ENCODE measurements around the gene IL6. TPM values are rescaled to one million over a fixed set of nuclear protein-coding genes. Genes with fewer than 3 reads are reported as not detected.

Gene IL6
- total RNA-seq, 1 experiment from 2014 or later = not detected

DNA sequence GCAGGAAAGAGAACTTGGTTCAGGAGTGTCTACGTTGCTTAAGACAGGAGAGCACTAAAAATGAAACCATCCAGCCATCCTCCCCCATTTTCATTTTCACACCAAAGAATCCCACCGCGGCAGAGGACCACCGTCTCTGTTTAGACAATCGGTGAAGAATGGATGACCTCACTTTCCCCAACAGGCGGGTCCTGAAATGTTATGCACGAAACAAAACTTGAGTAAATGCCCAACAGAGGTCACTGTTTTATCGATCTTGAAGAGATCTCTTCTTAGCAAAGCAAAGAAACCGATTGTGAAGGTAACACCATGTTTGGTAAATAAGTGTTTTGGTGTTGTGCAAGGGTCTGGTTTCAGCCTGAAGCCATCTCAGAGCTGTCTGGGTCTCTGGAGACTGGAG is 1.4 kb upstream of the IL6 start:
- no peaks in the 10 kb centered on the region for H3K9me2 ChIP-seq (ENCODE audit: insufficient read depth)
- DNase-seq (ENCODE audit: low read depth, low spot score) = peak; percentile 27
- H3K4me1 ChIP-seq (ENCODE audit: control insufficient read depth in 1 of 2, insufficient read depth in 2 of 2, low read length in 2 of 2) = peaks cover 0 to 12% of the 10 kb centered on the region in 2 experiments; a peak in 1 of 4 replicates

More for the DNA sequence above, 1.4 kb upstream of the IL6 start:
- Histone ChIP-seq H2AFZ (ENCODE audit: low read depth, low read length, poor library complexity, severe bottlenecking) (peak overlapping the region; percentile 67), H3K9me3 (ENCODE audit: control insufficient read depth in 1 of 2, insufficient read depth in 1 of 2, low read depth in 1 of 2, low read length in 2 of 2) (no peaks in the 10 kb centered on the region), H3K9ac (ENCODE audit: low read length) (no peak overlapping the region), H3K4me3 (replicated peaks in 1 of 2; ENCODE audit: low read depth in 1 of 2, low read length in 2 of 2) (no peak overlapping the region), H3K4me2 (ENCODE audit: low read length) (peak overlapping the region; percentile 3; the same call in 1 of the 2 replicates), H3K27me3 (ENCODE audit: insufficient read depth, low read length) (no peaks in the 10 kb centered on the region), H3K36me3 (ENCODE audit: control insufficient read depth in 1 of 2, insufficient read depth in 2 of 2, low read length in 2 of 2) (no peaks in the 10 kb centered on the region), H4K20me1 (ENCODE audit: insufficient read depth) (no peaks in the 10 kb centered on the region), H3K79me2 (ENCODE audit: insufficient read depth, low read length) (no peaks in the 10 kb centered on the region), H3K27ac (ENCODE audit: low read depth, low read length) (no peak overlapping the region)
- CTCF ChIA-PET = interaction anchor here (1.1 to 7.4 kb wide), 3 partner anchors 57 to 330 kb away, joined by 3 to 195 read pairs (median 9); no protein-coding TSS in a partner anchor
- TF ChIP-seq EZH2phosphoT487 (IDR thresholded peaks at IDR 0.05; ENCODE audit: borderline replicate concordance) (no peak), TCF7L2 (IDR thresholded peaks at IDR 0.05; ENCODE audit: borderline replicate concordance, extremely low read depth, insufficient read depth, insufficient read length) (no peak), POLR2AphosphoS5 (IDR thresholded peaks at IDR 0.05; ENCODE audit: low read depth, low read length) (no peak), CBX3 (IDR thresholded peaks at IDR 0.05; ENCODE audit: low read depth) (no peak), RAD21 (IDR thresholded peaks at IDR 0.05; ENCODE audit: low read depth) (peak; percentile 41; the same call in 1 of the 2 replicates), ZFX (IDR thresholded peaks at IDR 0.05) (no peak), EZH2 (IDR thresholded peaks at IDR 0.05) (no peak), SP1 (IDR thresholded peaks at IDR 0.05; ENCODE audit: low read depth) (no peak), CEBPB (IDR thresholded peaks at IDR 0.05; ENCODE audit: low read depth) (no peak), FOSL1 (IDR thresholded peaks at IDR 0.05; ENCODE audit: low read depth) (no peak)
- TF ChIP-seq, protein P1, sequence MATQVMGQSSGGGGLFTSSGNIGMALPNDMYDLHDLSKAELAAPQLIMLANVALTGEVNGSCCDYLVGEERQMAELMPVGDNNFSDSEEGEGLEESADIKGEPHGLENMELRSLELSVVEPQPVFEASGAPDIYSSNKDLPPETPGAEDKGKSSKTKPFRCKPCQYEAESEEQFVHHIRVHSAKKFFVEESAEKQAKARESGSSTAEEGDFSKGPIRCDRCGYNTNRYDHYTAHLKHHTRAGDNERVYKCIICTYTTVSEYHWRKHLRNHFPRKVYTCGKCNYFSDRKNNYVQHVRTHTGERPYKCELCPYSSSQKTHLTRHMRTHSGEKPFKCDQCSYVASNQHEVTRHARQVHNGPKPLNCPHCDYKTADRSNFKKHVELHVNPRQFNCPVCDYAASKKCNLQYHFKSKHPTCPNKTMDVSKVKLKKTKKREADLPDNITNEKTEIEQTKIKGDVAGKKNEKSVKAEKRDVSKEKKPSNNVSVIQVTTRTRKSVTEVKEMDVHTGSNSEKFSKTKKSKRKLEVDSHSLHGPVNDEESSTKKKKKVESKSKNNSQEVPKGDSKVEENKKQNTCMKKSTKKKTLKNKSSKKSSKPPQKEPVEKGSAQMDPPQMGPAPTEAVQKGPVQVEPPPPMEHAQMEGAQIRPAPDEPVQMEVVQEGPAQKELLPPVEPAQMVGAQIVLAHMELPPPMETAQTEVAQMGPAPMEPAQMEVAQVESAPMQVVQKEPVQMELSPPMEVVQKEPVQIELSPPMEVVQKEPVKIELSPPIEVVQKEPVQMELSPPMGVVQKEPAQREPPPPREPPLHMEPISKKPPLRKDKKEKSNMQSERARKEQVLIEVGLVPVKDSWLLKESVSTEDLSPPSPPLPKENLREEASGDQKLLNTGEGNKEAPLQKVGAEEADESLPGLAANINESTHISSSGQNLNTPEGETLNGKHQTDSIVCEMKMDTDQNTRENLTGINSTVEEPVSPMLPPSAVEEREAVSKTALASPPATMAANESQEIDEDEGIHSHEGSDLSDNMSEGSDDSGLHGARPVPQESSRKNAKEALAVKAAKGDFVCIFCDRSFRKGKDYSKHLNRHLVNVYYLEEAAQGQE (IDR thresholded peaks at IDR 0.05; ENCODE audit: low read depth) = no peak
- TF ChIP-seq, protein P2, sequence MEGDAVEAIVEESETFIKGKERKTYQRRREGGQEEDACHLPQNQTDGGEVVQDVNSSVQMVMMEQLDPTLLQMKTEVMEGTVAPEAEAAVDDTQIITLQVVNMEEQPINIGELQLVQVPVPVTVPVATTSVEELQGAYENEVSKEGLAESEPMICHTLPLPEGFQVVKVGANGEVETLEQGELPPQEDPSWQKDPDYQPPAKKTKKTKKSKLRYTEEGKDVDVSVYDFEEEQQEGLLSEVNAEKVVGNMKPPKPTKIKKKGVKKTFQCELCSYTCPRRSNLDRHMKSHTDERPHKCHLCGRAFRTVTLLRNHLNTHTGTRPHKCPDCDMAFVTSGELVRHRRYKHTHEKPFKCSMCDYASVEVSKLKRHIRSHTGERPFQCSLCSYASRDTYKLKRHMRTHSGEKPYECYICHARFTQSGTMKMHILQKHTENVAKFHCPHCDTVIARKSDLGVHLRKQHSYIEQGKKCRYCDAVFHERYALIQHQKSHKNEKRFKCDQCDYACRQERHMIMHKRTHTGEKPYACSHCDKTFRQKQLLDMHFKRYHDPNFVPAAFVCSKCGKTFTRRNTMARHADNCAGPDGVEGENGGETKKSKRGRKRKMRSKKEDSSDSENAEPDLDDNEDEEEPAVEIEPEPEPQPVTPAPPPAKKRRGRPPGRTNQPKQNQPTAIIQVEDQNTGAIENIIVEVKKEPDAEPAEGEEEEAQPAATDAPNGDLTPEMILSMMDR (IDR thresholded peaks at IDR 0.05 in 2 of 3, conservative IDR thresholded peaks at IDR 0.05 in 1 of 3; ENCODE audit: borderline replicate concordance in 1 of 3, insufficient read depth in 1 of 3, low read depth in 2 of 3, low read length in 2 of 3) = peak in 2 of 3 experiments; percentile 24 to 51; a peak in 3 of 6 replicates
- BruUV-seq (replicated peaks) = no TSS peak
- RAD21 ChIA-PET (ENCODE audit: low non-redundant PET in 1 of 2, low total read pairs in 2 of 2, uncharacterized antibody in 2 of 2, unreplicated experiment in 2 of 2) = interaction anchor here (0.6 to 2.3 kb wide), 3 partner anchors 99 to 165 kb away, joined by 4 to 9 read pairs (median 6); no protein-coding TSS in a partner anchor
- POLR2A ChIA-PET = no interaction called here
- intact Hi-C loops (cut with micrococcal nuclease) = no loop called here
- ATAC-seq = peak; percentile 39

Measured in HCT116 (cell line).